AG04449 (cell line): Measurements from ENCODE around the gene MGAT5B.

ENCODE experiments used
- CTCF ChIA-PET: fragments of 350-600 bp; formaldehyde crosslinking; extraction: SDS; loops from one replicate; lab custom pipeline; 2021; ENCODE audit warnings: antibody characterized with exemption; lab: Yijun Ruan, JAX
- POLR2A ChIA-PET: fragments of 400-600, 350-600 bp; formaldehyde crosslinking; extraction: SDS; loops from one replicate; lab custom pipeline; 2020; ENCODE audit warnings: antibody characterized with exemption, inconsistent platforms; lab: Yijun Ruan, JAX
- DNase-seq: peaks from one replicate; pipeline ENCODE4 v3.0.0-alpha.2; 2010; ENCODE audit warnings: low read depth, low spot score
- H3K4me3 ChIP-seq: 2 replicates; pipeline ENCODE4 v1.5.1; 2011; ENCODE audit warnings: low read depth, mild to moderate bottlenecking, control low read depth, low read length
- CTCF ChIP-seq: IDR thresholded peaks from one replicate; pipeline ENCODE4 v1.5.1; 2011; ENCODE audit warnings: mild to moderate bottlenecking, moderate library complexity, low read length, control low read depth, inconsistent platforms; ENCODE audit not compliant: insufficient read depth; ENCODE audit errors: missing control alignments

Gene MGAT5B

GRCh38 chr17:76868176-76868668 is at the start of gene MGAT5B:
Gene MGAT5B, plus strand, starts transcription at chr17:76868404. Its CDS starts 626 bp downstream, at chr17:76869030.
- no peak for DNase-seq
- ChIA-PET POLR2A (interaction anchor here (0.7 to 1.0 kb wide), 2 partner anchors 32 to 188 kb away, joined by 3 to 6 read pairs; no protein-coding TSS in a partner anchor), CTCF (interaction anchor here (0.7 to 11.9 kb wide), 47 partner anchors 9 to 382 kb away, joined by 3 to 541 read pairs (median 4); no protein-coding TSS in a partner anchor)

GRCh38 chr17:76820039-76820438 is 48.2 kb upstream of the MGAT5B start:
- no peak for DNase-seq
- ChIA-PET CTCF (interaction anchor here (1.9 to 2.4 kb wide), 2 partner anchors 236 to 247 kb away, joined by 7 to 9 read pairs; no protein-coding TSS in a partner anchor), POLR2A (no interaction called here)
- TF ChIP-seq CTCF: no peak
- H3K4me3 ChIP-seq: no peak overlapping the region

More at GRCh38 chr17:76868176-76868668, at the start of gene MGAT5B:
- peak within 1 kb of the TSS; percentile 36 for H3K4me3 ChIP-seq
- TF ChIP-seq CTCF: peak; percentile 62

GRCh38 chr17:76820561-76820960 is 47.6 kb upstream of the MGAT5B start:
- DNase-seq: no peak
- no peak for TF ChIP-seq CTCF
- POLR2A ChIA-PET: no interaction called here
- CTCF ChIA-PET: interaction anchor here (1.9 to 2.4 kb wide), 2 partner anchors 236 to 246 kb away, joined by 7 to 9 read pairs; no protein-coding TSS in a partner anchor
- H3K4me3 ChIP-seq: no peak overlapping the region

- no peak for TF ChIP-seq CTCF
- CTCF ChIA-PET: interaction anchor here (1.2 kb wide), 1 partner anchor 46 kb away, joined by 3 read pairs; the partner anchor contains the start of gene MGAT5B
- no peak for DNase-seq
- POLR2A ChIA-PET: no interaction called here
- H3K4me3 ChIP-seq: no peak overlapping the region
Observed at GRCh38 chr17:76822184-76822778, 45.9 kb upstream of the MGAT5B start.

- H3K4me3 ChIP-seq: no peak overlapping the region
- CTCF ChIA-PET: interaction anchor here (1.1 to 1.5 kb wide), 3 partner anchors 232 to 242 kb away, joined by 3 read pairs; no protein-coding TSS in a partner anchor
- POLR2A ChIA-PET: no interaction called here
- DNase-seq: no peak
- no peak for TF ChIP-seq CTCF
Observed at GRCh38 chr17:76824093-76824492, 44.1 kb upstream of the MGAT5B start.

GRCh38 chr17:76826330-76827068 is 41.7 kb upstream of the MGAT5B start:
- DNase-seq: no peak
- ChIA-PET CTCF (interaction anchor here (2.5 kb wide), 1 partner anchor 10 kb away, joined by 5 read pairs; no protein-coding TSS in a partner anchor), POLR2A (no interaction called here)
- no peak overlapping the region for H3K4me3 ChIP-seq
- no peak for TF ChIP-seq CTCF
